ENCODE data around the gene MAST1. TPM values are rescaled to one million over a fixed set of nuclear protein-coding genes. Genes with fewer than 3 reads are reported as not detected.
"Not testable (repeated sequence)": the region's sequence is repeated elsewhere in the genome, so short reads cannot be mapped to it uniquely, and the experiment has no call there.

MAST1 gene
- total and polyA plus RNA-seq, 2 donors from 2014 or later: 0.35 to 0.39 TPM

DNA sequence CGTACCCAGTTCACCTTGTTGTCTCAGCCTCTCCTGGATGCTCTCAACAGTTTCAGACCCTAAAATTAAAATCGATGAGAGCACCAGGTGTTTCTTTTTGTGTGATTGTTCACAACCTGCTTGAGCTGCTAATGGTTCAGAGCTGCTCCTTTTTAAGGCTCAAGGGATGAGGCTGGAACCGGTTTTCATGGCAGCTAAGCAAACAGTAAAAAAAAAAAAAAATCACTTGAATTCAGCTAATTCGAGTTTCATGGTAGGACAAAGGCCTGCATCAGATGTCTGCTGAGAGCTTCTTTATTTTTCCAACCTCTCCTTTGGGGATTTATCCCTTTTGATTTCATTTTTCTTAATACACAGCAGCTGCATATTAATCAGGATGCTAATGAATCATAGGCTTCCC is 74.3 kb downstream of the MAST1 start:
- no peaks in the 10 kb centered on the region for H3K9me3 ChIP-seq (ENCODE audit: control insufficient read depth in 2 of 3, insufficient read depth in 1 of 3, low read length in 3 of 3)
- intact Hi-C loops (cut with DNase I): no loop called here
- H3K27me3 ChIP-seq (ENCODE audit: control insufficient read depth, insufficient read depth, low read length): no peaks in the 10 kb centered on the region
- H3K9ac ChIP-seq (ENCODE audit: low read length in 3 of 3): no peak overlapping the region
- TF ChIP-seq, protein P1, sequence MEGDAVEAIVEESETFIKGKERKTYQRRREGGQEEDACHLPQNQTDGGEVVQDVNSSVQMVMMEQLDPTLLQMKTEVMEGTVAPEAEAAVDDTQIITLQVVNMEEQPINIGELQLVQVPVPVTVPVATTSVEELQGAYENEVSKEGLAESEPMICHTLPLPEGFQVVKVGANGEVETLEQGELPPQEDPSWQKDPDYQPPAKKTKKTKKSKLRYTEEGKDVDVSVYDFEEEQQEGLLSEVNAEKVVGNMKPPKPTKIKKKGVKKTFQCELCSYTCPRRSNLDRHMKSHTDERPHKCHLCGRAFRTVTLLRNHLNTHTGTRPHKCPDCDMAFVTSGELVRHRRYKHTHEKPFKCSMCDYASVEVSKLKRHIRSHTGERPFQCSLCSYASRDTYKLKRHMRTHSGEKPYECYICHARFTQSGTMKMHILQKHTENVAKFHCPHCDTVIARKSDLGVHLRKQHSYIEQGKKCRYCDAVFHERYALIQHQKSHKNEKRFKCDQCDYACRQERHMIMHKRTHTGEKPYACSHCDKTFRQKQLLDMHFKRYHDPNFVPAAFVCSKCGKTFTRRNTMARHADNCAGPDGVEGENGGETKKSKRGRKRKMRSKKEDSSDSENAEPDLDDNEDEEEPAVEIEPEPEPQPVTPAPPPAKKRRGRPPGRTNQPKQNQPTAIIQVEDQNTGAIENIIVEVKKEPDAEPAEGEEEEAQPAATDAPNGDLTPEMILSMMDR (IDR thresholded peaks at IDR 0.05; ENCODE audit: borderline replicate concordance, extremely low read depth, insufficient read depth): no peak
- peak overlapping the region in 1 of 3 donors; percentile 47 for H3K4me3 ChIP-seq (ENCODE audit: low read length in 3 of 3)
- H3K27ac ChIP-seq (ENCODE audit: low read depth in 2 of 2, low read length in 2 of 2): no peak overlapping the region
- FAIRE-seq (no peak), DNase-seq (peak in 1 of 5 donors; percentile 65)
- peaks cover 0 to 14% (median 4%) of the 10 kb centered on the region in 3 donors for H3K4me1 ChIP-seq (ENCODE audit: control insufficient read depth in 2 of 3, insufficient read depth in 2 of 3, low read depth in 1 of 3, low read length in 3 of 3)
- H3K36me3 ChIP-seq (ENCODE audit: control insufficient read depth in 2 of 3, insufficient read depth in 3 of 3, low read length in 3 of 3): no peaks in the 10 kb centered on the region

DNA sequence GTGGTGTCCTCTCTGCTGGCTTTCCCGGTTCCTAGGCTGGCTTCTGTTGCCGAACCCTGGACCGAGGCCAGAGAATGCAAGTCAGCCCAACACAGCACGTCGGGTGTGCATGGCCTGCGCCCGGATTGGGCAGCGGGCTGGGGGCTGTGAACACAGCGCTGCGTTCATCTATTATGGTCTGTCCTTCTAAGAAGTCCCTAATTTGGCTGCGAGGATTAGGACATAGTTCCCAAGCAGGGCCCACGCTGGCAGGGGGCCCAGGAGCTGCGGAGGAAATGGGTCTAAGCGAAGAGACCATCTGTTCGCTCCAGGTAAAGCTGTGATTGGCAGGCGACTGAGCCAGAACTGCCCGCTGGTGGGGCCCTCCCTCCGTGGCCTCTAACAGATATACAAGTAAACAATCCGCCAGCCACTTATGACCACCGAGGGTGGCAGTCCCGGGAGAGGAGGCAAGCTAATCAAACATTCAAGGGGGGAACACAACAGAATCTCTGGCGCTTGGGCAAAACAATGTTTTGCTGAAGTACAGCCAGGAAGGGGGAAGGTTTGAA is 74.8 kb downstream of the MAST1 start:
- TF ChIP-seq, protein P1 (IDR thresholded peaks at IDR 0.05; ENCODE audit: borderline replicate concordance, extremely low read depth, insufficient read depth): no peak
- FAIRE-seq: no peak
- no peak overlapping the region for H3K9ac ChIP-seq (ENCODE audit: low read length in 3 of 3)

DNA sequence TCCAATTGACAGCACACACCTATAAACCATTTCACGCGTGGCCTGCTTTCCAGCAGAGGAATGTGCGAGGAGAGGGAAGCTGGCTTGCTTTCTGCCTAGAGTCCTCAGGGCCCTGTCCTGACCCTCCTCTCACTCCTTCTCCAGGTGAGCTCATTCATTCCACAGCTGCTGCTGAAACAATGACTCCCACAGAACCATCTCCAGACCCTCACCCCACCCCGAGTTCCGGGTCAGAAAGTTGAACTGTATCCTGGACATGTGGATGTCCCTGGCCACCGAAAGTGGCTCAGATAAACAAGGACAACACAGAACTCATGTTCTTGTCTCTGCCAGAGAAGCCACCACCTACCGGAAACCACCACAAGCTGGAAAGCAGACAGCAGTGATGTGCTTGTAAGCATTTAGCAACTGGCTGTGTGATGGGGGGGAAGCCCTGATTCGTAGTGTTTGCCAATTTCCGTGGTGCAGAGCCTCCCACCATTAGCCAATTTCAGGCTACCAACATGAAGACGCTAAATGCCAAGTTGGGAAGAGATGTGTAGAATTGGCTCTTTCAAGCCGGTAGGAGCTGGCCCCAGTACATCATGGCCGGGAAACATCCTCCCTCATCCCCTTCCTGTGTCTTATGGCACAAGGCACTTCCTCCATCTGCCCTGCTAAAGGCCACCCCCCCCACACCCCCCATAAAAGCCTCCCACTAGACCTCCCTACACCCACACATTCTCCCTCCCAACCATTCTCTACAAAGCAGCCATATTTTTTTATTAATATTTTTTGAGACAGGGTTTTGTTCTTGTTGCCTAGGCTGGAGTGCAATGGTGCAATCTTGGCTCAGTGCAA is 75.8 kb downstream of the MAST1 start:
- intact Hi-C loops (cut with DNase I): no loop called here

More for the DNA sequence above, 74.8 kb downstream of the MAST1 start:
- H3K4me1 ChIP-seq (ENCODE audit: control insufficient read depth in 2 of 3, insufficient read depth in 2 of 3, low read depth in 1 of 3, low read length in 3 of 3): peaks cover 0 to 14% (median 4%) of the 10 kb centered on the region in 3 donors
- DNase-seq: peak; percentile 60 to 92 (median 75)
- peak overlapping the region in 1 of 3 donors; percentile 47 for H3K4me3 ChIP-seq (ENCODE audit: low read length in 3 of 3)
- no peak overlapping the region for H3K27ac ChIP-seq (ENCODE audit: low read depth in 2 of 2, low read length in 2 of 2)
- H3K9me3 ChIP-seq (ENCODE audit: control insufficient read depth in 2 of 3, insufficient read depth in 1 of 3, low read length in 3 of 3): no peaks in the 10 kb centered on the region
- no peaks in the 10 kb centered on the region for H3K27me3 ChIP-seq (ENCODE audit: control insufficient read depth, insufficient read depth, low read length)
- intact Hi-C loops (cut with DNase I): no loop called here
- H3K36me3 ChIP-seq (ENCODE audit: control insufficient read depth in 2 of 3, insufficient read depth in 3 of 3, low read length in 3 of 3): no peaks in the 10 kb centered on the region

DNA sequence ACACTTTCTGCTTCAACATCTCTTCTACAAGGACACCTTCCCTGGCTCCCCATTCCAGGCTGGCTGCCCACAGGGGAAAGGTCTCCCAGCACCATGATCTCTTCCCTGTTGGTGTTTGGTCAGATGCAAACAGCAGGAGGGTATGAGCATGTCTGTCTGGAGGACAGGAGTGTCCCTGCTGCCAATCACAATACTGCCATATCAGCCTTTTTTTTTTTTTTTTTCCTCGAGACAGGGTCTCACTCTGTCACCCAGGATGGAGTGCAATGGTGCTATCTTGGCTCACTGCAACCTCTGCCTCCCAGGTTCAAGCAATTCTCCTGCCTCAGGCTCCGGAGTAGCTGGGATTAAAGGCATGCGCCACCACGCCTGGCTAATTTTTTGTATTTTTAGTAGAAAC is 77.5 kb downstream of the MAST1 start:
- intact Hi-C loops (cut with DNase I): not testable (repeated sequence)

More for the DNA sequence above, 75.8 kb downstream of the MAST1 start:
- peak in 3 of 5 donors; percentile 25 to 56 (median 33) for DNase-seq
- Histone ChIP-seq H3K27me3 (ENCODE audit: control insufficient read depth, insufficient read depth, low read length) (no peaks in the 10 kb centered on the region), H3K9me3 (ENCODE audit: control insufficient read depth in 2 of 3, insufficient read depth in 1 of 3, low read length in 3 of 3) (no peaks in the 10 kb centered on the region), H3K4me1 (ENCODE audit: control insufficient read depth in 2 of 3, insufficient read depth in 2 of 3, low read depth in 1 of 3, low read length in 3 of 3) (peaks cover 0 to 14% (median 8%) of the 10 kb centered on the region in 3 donors), H3K27ac (ENCODE audit: low read depth in 2 of 2, low read length in 2 of 2) (no peak overlapping the region), H3K36me3 (ENCODE audit: control insufficient read depth in 2 of 3, insufficient read depth in 3 of 3, low read length in 3 of 3) (no peaks in the 10 kb centered on the region), H3K9ac (ENCODE audit: low read length in 3 of 3) (no peak overlapping the region), H3K4me3 (ENCODE audit: low read length in 3 of 3) (peak overlapping the region in 1 of 3 donors; percentile 47)
- TF ChIP-seq, protein P1 (IDR thresholded peaks at IDR 0.05; ENCODE audit: borderline replicate concordance, extremely low read depth, insufficient read depth): no peak
- FAIRE-seq: no peak

More for the DNA sequence above, 77.5 kb downstream of the MAST1 start:
- not testable (repeated sequence) for H3K27me3 ChIP-seq (ENCODE audit: control insufficient read depth, insufficient read depth, low read length); H3K9me3 ChIP-seq (ENCODE audit: control insufficient read depth in 2 of 3, insufficient read depth in 1 of 3, low read length in 3 of 3); DNase-seq; H3K4me3 ChIP-seq (ENCODE audit: low read length in 3 of 3); H3K36me3 ChIP-seq (ENCODE audit: control insufficient read depth in 2 of 3, insufficient read depth in 3 of 3, low read length in 3 of 3); FAIRE-seq; H3K27ac ChIP-seq (ENCODE audit: low read depth in 2 of 2, low read length in 2 of 2); H3K9ac ChIP-seq (ENCODE audit: low read length in 3 of 3)
- peaks cover 0 to 14% (median 8%) of the 10 kb centered on the region in 3 donors for H3K4me1 ChIP-seq (ENCODE audit: control insufficient read depth in 2 of 3, insufficient read depth in 2 of 3, low read depth in 1 of 3, low read length in 3 of 3)
